OCI-LY7 (cell line): ENCODE results near the gene ANKRD39.

Source experiments
- CTCF ChIP-seq: fragments of 200-600 bp; sonication (generic); conservative IDR thresholded peaks from 2 replicates; pipeline ENCODE4 v1.5.1; 2014; ENCODE audit warnings: mild to moderate bottlenecking, antibody characterized with exemption, low read length, moderate library complexity, mixed read lengths
- EZH2phosphoT487 ChIP-seq: fragments of 200-600 bp; sonication (generic); IDR thresholded peaks from 2 replicates; pipeline ENCODE4 v1.6.1; 2018; ENCODE audit warnings: low read depth, borderline replicate concordance, mild to moderate bottlenecking, mixed run types, antibody characterized with exemption, low read length, moderate library complexity, mixed read lengths

- TF ChIP-seq CTCF (no peak), EZH2phosphoT487 (no peak)
These were observed 57.5 kb downstream of the ANKRD39 start for GRCh38 chr2:96800061-96801004.
